HUES48 (cell line): ENCODE measurements around the gene FAM111B.
A peak's percentile ranks its signal among the peaks of the same experiment; 100 is the strongest.

Source experiments
- H3K27ac ChIP-seq: one replicate; pipeline ENCODE4 v1.7.0; 2013; ENCODE audit warnings: low read depth, low read length, inconsistent platforms
- H3K27me3 ChIP-seq: 2 replicates; pipeline ENCODE4 v1.6.1; 2013; ENCODE audit warnings: mild to moderate bottlenecking, low read length; ENCODE audit not compliant: control insufficient read depth, insufficient read depth
- H3K36me3 ChIP-seq: 2 replicates; pipeline ENCODE4 v1.6.1; 2013; ENCODE audit warnings: low read length; ENCODE audit not compliant: control insufficient read depth, insufficient read depth
- H3K4me1 ChIP-seq: 2 replicates; pipeline ENCODE4 v1.6.1; 2013; ENCODE audit warnings: mild to moderate bottlenecking, low read length; ENCODE audit not compliant: control insufficient read depth, insufficient read depth
- H3K4me3 ChIP-seq: 2 replicates; pipeline ENCODE4 v1.5.1; 2013; ENCODE audit warnings: mild to moderate bottlenecking, low read depth, low read length
- H3K9ac ChIP-seq: 2 replicates; pipeline ENCODE4 v1.6.1; 2013; ENCODE audit warnings: mild to moderate bottlenecking, low read depth, low read length, moderate library complexity
- H3K9me3 ChIP-seq: 2 replicates; pipeline ENCODE4 v1.6.1; 2013; ENCODE audit warnings: low read length; ENCODE audit not compliant: control insufficient read depth, insufficient read depth

The FAM111B gene

DNA sequence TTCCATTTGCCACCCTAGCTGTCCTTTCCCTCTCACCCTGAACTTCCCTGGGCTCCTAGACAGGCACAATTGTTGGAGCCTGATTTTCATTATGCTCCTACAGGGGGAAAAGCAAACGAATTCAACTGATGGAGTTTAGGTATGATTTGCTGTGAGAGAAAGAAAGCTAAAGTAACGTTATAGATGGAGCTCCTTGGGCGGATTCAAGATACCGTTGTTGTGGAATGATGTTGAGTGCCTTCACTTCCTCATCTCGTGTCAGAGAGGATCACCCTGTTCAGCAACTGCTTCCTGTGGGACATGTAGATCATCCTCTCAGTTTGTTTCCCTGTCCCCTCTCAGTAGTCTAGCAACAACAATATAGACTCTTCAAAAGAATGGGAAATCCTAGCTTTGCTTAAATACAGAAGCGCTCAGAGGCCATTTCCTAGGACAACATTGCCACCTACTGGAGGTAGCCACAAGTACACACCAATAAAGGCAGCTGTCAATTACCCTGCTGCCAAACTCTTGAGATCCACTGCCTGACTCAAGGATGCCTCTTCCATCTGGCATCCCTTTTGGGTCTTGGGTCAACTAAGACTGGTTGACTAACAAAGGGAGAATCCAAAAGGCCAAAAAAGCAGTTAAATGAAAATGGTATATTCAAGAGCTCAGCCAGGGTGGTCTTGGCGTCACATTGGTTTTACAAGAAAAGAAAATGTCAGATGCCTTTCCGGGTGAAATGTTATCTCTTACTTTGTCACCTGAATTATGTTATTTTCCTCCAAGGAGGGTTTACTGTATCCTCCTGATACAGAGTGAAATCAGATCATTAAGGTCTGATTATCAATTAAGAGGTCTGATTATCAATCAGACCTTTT, 51.4 kb downstream of the FAM111B start:
- no peak overlapping the region for H3K27ac ChIP-seq
- no peaks in the 10 kb centered on the region for H3K36me3 ChIP-seq
- H3K9ac ChIP-seq = no peak overlapping the region
- H3K4me3 ChIP-seq = no peak overlapping the region
- H3K9me3 ChIP-seq = no peaks in the 10 kb centered on the region
- H3K4me1 ChIP-seq = peaks cover 4% of the 10 kb centered on the region; the same call in 1 of the 2 replicates
- H3K27me3 ChIP-seq = no peaks in the 10 kb centered on the region

DNA sequence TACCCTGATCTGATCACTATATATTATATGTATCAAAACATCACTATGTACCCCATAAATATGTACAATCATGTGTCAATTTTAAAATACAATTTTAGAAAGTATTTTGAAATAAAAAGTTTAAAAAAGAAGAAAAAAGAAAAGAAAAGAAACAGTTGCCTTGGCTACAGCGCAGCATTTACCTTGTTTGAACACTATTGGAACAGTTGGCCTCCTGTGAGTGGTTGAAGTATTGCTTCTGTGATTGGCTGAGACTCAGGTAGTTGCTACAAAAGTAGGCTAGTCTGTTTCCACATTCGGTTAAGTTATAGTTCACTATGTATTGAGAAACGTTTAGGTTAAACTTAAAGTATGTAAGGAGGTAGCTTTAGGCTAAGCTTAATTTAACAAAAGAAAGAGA, 57.0 kb downstream of the FAM111B start:
- no peak overlapping the region for H3K27ac ChIP-seq
- H3K4me1 ChIP-seq = no peaks in the 10 kb centered on the region
- no peaks in the 10 kb centered on the region for H3K27me3 ChIP-seq
- H3K9me3 ChIP-seq = no peaks in the 10 kb centered on the region
- H3K9ac ChIP-seq = no peak overlapping the region
- H3K4me3 ChIP-seq = no peak overlapping the region
- H3K36me3 ChIP-seq = no peaks in the 10 kb centered on the region

DNA sequence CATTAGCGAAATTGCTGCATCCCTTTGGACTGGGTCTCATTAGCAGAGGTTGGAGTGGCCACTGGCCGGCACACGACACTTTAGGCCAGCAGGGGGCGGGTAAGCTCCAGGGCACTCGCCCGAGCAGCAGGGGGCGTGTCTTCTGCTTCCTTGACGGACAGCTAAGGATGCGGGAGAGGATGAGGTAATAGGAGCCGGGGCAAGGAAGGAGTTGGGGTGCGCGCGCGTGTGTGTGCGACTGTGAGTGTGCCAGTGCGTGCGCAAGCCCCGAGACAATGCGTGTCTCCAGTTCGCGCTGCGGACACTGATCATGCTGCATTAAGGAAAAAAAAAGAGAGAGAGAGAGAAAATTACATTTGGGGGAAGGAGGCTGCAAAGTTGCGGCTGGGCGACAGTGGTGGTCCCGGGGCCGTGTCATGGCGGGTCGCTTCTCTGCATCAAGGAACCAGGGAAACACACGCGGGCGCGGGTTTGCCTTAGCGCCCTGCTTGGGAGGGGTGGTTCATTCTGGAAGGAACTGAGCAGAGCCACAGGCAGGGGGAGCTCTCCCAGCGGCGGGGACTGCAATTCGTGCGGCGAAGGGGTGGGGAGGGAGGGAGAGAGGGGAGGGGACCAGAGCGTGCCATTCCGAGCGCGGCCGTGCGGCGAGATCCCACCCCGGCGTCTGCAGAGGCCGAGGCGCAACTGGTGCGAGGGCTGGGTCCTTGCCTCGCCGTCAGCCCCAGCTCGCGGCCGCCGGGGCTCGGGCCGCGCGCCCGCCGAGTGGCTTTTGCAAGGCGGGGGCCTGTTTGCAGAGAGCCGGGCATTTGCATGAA, 64.7 kb downstream of the FAM111B start, which contains the start of gene DTX4:
Gene DTX4, plus strand, starts transcription at position 625 of the 815 bp plus-strand sequence. CDS start 464 bp downstream, outside the sequence.
- peak within 1 kb of the TSS; percentile 90 for H3K27ac ChIP-seq

DNA sequence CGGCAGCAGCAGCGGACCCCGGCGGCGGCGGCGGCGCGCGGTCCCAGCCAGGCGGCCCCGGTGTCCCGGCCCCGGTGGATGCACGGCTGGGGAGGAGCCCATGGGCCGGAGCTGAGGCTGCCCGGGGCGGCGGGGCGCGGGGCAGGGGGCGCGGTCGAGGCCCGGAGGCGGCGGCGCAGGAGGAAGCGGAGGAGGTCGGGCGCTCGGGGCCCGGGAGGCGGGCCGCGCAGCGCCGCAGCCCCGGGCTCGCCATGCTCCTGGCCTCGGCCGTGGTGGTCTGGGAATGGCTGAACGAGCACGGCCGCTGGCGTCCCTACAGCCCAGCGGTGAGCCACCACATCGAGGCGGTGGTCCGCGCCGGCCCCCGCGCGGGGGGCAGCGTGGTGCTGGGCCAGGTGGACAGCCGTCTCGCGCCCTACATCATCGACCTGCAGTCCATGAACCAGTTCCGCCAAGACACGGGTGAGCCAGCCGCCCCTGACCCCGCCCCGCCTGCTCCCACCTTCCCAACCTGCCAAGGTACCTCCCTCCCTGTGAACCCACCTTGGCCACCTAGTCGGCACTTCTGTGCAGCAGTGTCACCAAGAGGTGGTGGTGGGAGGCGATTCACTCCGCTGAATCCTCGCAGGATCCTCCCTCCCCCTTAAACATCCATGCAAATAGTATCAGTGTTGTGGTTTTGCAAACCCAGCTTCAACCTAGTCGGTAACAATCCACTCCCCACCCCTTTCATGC, 65.5 kb downstream of the FAM111B start:
- no peaks in the 10 kb centered on the region for H3K36me3 ChIP-seq
- peaks cover 5% of the 10 kb centered on the region; the same call in 1 of the 2 replicates for H3K27me3 ChIP-seq
- no peak overlapping the region; the same call in 1 of the 2 replicates for H3K9ac ChIP-seq
- H3K4me3 ChIP-seq = peak overlapping the region; percentile 80
- peak overlapping the region; percentile 90 for H3K27ac ChIP-seq
- H3K4me1 ChIP-seq = peaks cover 22% of the 10 kb centered on the region
- no peaks in the 10 kb centered on the region for H3K9me3 ChIP-seq

More for the DNA sequence above, 64.7 kb downstream of the FAM111B start, which contains the start of gene DTX4:
- Histone ChIP-seq H3K27me3 (peaks cover 5% of the 10 kb centered on the region; the same call in 1 of the 2 replicates), H3K9ac (peak within 1 kb of the TSS; percentile 88), H3K9me3 (no peaks in the 10 kb centered on the region), H3K4me1 (peaks cover 20% of the 10 kb centered on the region), H3K4me3 (peak within 1 kb of the TSS; percentile 80), H3K36me3 (no peaks in the 10 kb centered on the region)

DNA sequence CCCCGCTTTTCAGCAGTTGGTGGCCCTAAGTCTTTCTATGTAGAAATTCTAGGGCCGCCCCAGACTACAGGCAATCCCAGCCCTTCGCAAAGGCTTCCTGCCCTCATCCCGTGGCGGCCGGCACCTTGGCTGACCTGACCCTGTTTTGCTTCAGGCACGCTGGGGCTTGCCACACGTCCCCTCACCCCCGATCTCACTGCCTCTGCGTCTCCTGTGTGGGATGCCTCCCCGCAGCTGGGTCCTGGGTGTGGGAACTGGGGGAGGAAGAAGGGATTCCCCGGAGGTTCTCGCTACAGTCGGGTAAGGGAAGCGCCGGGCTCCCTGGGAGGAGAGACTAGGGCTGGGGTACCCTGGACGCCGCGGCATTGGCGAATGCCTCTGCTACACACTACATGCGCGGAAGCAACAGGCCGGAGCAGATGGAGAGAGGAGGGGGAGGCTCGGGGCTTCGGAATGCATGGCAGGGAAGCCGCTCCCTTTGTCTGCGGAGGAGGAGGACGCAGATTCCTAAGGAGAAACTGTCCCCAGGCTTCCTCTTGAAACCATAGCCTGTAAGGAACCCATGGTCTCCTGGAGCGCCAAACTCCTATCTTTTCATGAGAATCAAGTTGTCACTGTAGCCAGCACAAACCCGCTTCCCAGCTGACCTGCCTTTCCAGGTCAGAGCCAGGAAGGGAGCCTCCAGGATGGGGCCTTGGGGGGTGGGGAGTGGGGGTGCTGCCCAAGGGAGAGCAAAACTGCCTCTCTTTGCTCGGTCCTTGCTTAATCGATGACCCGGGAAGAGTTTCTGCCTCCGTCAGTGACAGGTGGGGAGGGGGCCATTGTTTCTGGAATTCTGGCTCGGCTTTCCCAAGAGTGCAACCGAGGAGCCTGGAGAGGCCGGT, 66.3 kb downstream of the FAM111B start:
- H3K27me3 ChIP-seq = peaks cover 5% of the 10 kb centered on the region; the same call in 1 of the 2 replicates
- no peaks in the 10 kb centered on the region for H3K36me3 ChIP-seq
- peak overlapping the region; percentile 90 for H3K27ac ChIP-seq
- peak overlapping the region; percentile 80 for H3K4me3 ChIP-seq
- no peaks in the 10 kb centered on the region for H3K9me3 ChIP-seq
- H3K4me1 ChIP-seq = peaks cover 22% of the 10 kb centered on the region
- peak overlapping the region; percentile 51; the same call in 1 of the 2 replicates for H3K9ac ChIP-seq

DNA sequence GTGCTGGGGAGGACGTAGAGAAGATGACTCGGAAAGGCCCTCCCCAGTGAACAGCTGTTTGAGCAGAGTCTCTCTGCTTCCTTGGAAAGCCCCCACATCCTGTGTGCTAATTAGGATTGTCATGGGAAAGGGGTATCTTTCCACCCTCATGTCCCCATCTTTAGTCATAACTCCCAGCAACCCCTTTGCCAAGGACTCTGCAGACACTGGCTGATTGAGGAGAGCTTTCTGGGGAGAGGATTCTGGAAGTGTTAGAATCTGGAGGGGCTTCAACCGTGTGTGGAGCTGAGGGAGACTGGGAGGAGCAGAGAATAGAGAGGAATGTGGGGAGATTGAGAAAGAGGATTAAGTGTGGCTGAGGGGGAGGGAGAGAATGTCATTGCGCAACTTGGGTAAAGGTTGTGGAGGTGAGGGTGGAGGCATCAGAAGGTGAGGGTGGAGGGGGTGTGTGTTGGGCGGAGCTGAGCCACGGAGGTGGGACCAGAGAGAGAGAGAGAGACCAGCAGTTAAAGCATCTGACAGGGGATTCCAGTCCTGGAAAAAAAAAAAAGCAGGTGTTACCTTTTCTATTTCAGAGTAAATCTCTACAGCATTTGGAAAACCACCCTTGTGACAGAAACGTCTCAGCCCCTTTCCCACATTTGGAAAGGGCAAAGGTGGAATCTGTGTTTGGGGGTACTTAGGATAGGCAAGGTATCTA, 67.1 kb downstream of the FAM111B start:
- Histone ChIP-seq H3K27ac (peak overlapping the region; percentile 90), H3K9me3 (0 out of 2 replicates have a peak, but pooled peaks cover 3% of the 10 kb centered on the region), H3K4me3 (peak overlapping the region; percentile 80), H3K27me3 (peaks cover 5% of the 10 kb centered on the region; the same call in 1 of the 2 replicates), H3K4me1 (peaks cover 22% of the 10 kb centered on the region), H3K36me3 (no peaks in the 10 kb centered on the region), H3K9ac (peak overlapping the region; percentile 51; the same call in 1 of the 2 replicates)

DNA sequence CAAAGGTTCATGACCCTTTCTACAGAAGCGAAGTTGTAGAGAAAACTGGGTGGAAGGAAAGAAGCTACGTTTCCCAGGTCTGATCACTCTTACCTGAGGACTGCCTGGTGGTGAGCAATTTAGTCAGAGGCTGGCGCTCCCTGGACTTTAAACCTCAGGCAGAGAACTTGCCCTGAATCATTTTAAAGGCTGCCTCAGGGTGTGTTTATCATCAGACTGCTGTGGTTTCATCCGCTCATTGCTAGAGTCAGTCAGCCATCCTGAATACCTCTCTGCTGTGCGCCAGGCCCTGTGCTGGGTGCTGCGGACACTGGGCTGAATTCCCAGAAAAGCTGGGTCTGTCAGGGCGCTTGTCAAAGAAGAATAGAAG, 67.6 kb downstream of the FAM111B start:
- Histone ChIP-seq H3K36me3 (no peaks in the 10 kb centered on the region), H3K4me3 (peak overlapping the region; percentile 80; the same call in 1 of the 2 replicates), H3K9me3 (0 out of 2 replicates have a peak, but pooled peaks cover 3% of the 10 kb centered on the region), H3K9ac (no peak overlapping the region), H3K4me1 (peaks cover 22% of the 10 kb centered on the region), H3K27ac (peak overlapping the region; percentile 56), H3K27me3 (peaks cover 5% of the 10 kb centered on the region; the same call in 1 of the 2 replicates)

DNA sequence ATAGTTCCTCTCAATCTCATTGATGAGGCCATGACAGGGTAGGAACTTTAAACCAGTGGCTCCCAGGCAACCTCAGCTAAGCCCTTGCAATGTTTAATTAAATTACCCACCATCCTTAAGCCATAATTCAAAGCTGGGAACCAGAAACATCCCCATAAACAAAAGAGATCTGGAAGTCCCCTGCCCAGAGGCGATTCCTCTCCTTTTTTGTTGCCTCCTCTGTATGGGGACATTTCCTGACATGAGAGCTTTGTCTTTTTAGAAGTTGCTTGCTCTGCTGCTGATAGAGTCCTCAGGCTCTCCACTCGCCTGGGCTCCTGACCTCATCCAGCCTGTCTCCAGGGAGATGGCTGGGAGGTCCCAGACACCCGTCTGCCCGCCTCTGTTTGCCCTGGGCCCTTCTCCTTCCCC, 68.1 kb downstream of the FAM111B start:
- peak overlapping the region; percentile 56 for H3K27ac ChIP-seq
- H3K4me1 ChIP-seq = peaks cover 22% of the 10 kb centered on the region
- 0 out of 2 replicates have a peak, but pooled peaks cover 3% of the 10 kb centered on the region for H3K9me3 ChIP-seq
- no peak overlapping the region for H3K4me3 ChIP-seq
- no peaks in the 10 kb centered on the region for H3K36me3 ChIP-seq
- no peak overlapping the region for H3K9ac ChIP-seq
- peaks cover 5% of the 10 kb centered on the region; the same call in 1 of the 2 replicates for H3K27me3 ChIP-seq

DNA sequence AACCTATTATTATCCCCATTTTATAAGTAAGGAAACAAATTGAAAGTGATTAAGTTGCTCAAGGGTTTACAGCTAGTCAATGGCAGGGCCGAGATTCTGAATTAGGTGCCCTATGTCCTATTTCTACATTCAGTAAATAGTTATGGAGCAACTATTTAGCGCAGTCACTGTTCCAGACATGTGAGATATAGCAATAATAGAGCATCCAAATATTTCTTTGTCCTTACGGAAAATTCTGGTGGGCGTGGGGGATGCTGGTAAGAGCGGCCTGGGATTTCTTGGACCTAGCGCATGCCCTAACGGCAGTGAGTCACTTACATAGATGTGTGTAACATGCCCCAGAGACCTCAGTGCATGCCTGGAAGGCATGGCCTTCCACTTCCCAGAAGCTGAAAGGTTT, 69.3 kb downstream of the FAM111B start:
- Histone ChIP-seq H3K27me3 (peaks cover 5% of the 10 kb centered on the region; the same call in 1 of the 2 replicates), H3K27ac (no peak overlapping the region)

More for the DNA sequence above, 69.3 kb downstream of the FAM111B start:
- H3K4me3 ChIP-seq = no peak overlapping the region
- H3K36me3 ChIP-seq = no peaks in the 10 kb centered on the region
- no peak overlapping the region for H3K9ac ChIP-seq
- peaks cover 18% of the 10 kb centered on the region for H3K4me1 ChIP-seq
- H3K9me3 ChIP-seq = 0 out of 2 replicates have a peak, but pooled peaks cover 3% of the 10 kb centered on the region
